ENCODE data around the gene CROCC2.
A peak's percentile ranks its signal among the peaks of the same experiment; 100 is the strongest.

Gene CROCC2

DNA sequence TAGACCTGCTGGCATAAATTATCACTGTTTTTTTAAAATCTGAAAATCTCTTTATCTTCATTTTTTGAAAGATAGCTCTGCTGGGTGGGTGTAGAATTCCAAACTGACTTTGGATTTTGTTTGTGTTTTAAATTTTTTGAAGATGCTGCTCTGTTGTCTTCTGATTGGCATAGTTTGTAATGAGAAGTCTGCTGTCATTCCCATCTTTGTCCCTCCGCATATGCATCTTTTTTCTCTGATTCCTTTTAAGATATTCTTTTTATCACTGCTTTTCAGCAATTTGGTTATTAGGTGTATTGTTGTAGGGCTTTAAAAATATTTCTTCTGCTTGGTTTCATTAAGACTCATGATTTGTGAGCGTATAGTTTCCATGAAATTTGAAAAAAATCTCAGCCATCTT, 99.4 kb downstream of the CROCC2 start:
- DNase-seq, result no peak

DNA sequence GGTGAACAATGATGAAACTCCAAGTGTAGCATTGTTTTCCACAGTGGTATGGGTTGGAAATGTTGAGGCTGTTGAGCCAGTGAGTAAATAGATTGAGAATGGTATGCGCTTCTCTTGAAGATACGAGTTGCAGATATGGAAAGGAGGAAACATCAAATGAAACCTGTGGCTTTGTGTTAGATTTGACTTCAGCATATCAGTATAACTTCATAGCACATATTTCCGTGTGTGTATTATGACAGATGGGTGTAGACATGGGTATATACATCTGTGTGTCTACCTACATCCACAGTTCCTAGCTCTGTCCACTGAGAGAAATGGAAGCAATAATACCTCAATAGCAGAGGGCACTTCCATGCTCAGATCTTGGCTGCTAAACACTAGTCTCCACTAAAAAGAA, 100.3 kb downstream of the CROCC2 start:
- no peak for DNase-seq

DNA sequence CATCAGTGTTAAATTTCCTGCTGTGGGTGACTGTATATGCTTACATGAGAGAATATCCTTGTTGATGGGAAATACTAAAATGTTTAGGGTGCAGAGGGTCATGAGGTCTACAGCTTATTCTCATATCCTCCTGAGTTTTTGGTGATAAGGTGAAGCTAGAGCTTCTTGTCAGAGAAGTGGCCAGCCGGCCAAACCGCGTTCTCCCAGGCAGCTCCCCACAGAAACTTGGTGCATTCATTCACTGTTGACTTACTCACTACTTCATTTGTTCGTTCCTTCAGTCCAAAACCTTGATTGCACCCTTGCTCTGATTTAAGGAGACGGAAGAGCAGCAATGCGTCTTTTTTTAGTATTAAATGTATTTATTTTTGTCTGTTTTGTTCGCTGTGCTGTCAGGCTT, 101.0 kb downstream of the CROCC2 start:
- DNase-seq, result no peak

DNA sequence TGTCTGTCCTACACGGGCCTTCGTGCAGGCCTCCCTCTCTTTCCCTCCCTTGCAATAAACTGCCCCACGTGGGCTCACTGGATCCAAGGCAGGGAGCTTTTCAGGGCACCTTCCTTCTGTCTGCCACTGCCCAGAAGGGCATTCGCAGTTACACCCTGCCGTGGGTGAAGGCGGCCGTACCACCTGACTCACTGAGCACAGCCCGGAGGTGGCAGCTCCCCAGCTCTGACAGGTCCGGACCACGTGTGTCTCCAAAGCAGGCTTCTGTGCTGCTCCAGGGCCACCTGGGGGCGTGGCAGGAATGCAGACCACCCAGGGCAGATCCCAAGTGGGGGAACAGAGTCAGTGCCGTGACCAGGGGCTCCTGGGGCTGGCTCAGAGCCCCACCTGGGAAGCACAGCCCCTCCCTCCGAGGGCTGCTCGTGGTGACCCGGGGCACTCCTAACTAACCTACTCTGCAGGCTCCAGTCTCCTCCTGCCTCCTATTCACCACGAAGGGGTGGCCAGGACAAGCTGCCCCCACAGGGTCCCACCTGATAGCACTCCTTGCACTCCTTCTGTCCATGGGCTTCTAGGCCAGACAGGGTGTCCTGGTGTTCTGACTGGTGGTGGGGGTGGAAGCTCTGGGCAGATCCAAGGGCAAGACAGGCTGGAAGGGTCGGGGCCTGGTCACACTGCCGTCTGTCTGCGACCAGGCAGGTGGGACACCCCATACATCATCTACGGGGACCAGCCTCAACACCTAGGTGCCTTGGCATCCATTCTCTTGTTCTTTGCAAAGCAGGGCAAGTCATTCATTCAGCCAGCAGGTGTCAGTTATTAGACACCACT, 102.0 kb downstream of the CROCC2 start:
- no peak for DNase-seq

DNA sequence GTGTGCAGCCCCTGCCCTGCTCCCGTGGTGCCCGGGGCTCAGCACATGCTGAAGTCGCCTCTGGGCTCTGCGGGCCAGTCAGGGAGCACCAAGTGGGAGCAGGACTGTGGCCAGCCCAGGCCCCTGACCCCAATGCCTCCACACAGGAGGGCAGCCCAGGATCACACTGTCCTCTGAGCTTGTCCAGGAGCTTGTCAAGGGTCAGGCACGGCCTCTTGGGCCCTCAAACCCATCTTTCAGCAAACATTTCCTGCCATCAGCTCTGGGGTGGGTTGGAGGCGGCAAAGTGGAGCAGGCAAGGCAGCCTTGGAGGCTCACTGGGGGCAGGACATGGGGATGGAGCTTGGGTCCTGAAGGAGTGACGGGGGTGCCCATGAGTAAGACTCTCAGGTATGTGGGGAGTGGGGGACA, 102.6 kb downstream of the CROCC2 start:
- DNase-seq, result no peak

DNA sequence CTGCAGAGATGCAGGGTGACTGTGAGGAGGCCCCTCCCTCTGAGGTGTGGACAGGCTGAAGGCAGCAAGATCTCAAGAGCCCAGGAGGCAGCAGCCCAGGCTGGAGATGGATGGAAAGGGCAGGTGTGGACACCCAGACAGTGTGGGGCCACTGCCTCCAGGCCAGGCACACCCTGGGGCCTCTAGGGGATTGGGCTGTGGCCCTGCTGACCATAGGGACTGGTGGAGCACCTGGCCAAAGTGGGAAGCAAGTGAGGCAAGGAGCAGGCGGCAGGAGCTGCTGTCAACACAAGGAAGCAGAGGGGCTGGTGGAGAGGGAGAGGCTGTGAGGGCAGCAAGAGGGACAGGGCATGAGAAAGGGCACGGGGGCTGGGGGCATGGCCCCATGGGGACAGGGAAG, 103.1 kb downstream of the CROCC2 start:
- DNase-seq, result no peak

DNA sequence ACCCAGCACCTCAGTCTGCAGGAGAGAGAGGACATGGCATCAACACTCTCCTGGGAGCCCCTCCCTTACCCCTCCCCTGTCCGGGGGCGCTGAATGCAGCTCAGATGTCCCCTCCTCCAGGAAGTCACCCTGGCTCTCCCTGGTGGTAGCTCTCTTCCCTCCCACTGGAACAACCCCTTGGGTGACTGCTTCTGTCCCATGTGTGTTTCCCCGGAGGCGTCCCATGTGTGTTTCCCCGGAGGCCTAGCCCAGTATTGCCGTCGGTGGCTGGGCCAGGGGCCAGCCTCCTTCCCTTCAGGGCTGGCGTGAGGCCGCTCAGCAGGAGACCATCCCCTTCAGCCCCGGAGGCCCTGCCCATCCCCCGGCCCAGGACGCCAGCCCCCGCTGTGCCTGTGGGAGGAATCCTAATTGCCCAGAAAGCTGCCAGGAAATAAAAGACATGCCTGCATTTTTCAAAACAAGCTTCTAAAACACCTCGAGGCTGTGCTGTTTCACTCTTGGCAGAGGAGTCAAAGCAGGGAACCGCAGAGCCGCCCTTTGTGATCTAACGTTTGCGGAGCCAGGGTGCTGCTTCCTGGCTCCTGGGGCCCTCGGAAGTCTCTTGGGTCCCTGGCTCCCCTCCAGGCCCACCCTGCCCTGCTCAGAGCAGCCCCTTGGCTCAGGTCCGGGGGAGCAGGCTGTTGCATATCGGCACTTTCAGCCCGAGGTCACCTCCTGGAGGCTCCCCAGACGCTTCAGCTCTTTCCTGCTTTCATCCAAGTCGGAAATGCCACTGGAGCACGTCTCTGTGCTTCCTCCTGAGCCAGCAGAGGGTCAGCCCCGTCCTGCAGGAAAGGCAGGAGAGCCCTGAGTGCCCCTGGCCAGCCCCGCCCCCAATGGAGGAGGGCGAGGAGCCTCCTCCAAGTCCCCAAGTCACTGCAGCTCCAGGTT, 103.7 kb downstream of the CROCC2 start:
- no peak for DNase-seq

DNA sequence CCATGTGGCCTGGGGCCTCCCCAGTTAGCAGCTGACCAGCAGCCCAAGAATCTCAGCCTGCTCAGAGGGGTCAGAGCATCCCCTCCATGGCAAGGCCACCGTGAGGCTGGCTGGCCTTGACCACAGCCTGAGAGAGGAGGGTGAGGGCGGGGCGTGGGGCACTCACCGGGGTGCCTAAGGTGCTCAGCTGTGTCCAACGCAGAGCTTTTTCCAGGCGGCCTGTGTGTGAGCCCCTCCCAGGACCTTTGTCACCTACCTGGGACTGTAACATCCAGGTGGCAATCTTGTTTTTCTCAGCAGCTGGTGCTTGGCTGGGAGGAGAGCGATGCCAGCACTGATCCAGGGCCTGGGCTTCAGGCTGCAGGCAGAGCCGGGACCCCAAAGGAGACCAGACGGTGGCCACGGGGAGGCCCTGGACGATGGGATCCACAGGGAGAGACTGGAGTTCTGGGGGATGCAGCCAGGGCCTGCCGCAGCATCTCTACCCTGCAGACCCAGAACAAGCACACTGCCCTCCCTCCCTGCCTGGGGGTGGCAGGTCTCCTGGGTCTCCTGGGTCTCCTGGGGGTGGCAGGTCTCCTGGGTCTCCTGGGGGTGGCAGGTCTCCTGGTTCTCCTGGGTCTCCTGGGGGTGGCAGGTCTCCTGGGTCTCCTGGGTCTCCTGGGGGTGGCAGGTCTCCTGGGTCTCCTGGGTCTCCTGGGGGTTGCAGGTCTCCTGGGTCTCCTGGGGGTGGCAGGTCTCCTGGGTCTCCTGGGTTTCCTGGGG, 104.6 kb downstream of the CROCC2 start:
- DNase-seq, result no peak

DNA sequence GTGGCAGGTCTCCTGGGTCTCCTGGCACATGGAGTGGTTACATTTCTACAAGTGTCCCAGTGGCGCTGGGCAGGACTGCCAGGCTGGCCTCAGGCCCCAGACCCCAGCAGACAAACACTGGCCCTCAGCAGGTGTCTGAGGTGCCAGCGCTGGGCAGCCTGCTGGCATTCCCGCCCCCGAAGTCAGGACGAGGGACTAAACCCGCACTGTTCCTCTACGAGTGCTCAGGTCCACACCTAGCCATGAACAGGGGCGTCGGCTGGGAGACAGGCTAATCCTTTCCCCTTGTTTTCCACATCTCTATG, 105.1 kb downstream of the CROCC2 start:
- no peak for DNase-seq

DNA sequence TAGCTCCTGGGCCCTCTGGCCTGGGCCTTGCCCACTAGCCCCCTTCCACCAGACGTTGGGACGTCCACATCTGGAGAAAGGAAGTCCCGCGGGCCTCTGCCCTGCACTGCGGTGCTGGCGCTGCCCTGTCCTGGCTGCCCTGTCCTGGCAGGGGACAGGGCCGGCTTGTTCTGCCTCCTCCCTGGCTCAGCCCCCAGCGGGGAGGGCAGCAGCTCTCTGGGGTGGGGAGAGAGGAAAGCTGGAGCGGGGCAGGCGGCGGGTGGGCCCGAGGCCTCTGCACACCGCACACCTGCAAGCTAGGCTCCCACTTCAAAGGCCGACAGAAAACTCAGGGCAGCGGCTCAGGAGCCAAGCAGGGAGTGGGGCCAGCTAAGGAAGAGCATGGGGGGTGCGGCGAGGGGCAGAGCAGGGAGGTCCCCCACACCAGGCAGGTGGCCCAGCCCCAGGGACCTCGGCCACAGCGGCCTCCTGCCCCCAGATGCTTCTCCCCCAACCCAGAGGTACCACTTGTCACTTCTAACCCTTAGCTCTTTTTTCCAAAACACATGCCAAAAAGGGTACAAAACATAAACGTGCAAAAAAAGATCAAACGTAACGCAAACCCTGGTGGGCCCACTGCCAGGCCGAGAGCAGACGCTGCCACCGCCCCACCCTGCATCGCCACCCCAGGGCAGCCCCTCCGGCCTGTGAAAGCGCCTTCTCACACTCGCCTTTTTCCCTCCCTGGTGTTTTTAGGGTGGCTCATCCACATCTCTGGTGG, 105.8 kb downstream of the CROCC2 start:
- DNase-seq, result no peak

DNA sequence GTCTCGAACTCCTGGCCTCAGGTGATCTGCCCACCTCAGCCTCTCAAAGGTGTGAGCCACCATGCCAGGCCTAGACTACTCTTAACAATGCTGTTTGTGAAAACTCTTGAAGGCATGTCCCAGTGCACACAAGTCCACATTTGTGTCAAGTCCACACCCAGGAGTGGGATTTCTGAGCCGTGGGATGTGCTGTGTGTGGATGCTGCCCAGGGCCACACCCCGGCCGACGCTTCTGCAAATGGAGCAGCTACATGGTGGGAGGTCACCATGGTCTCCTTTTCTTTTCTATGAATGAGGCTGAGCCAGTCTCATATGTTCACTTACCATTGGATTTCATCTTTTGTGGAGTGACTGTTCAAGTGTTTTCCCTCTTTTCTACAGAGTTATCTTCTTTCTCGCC, 108.1 kb downstream of the CROCC2 start:
- DNase-seq, result no peak

DNA sequence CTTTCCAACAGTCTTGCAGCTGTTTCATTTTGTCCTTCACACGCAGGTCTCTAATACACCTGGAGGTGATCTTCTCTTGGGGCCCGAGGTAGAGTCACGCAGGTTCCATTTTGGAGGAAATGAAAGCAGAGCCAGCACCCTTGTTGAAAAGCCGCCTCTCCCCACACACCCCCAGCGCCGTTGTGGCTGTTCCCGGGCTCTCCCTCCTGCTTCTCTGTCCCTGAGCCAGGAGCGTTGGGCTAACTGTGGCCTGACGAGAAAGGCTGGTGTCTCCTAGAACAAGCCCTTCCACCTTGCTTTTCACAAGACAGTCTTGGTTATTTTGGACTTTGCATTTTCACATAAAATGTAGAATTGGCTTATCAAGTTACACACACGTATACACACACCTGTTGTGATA, 108.6 kb downstream of the CROCC2 start:
- no peak for DNase-seq

DNA sequence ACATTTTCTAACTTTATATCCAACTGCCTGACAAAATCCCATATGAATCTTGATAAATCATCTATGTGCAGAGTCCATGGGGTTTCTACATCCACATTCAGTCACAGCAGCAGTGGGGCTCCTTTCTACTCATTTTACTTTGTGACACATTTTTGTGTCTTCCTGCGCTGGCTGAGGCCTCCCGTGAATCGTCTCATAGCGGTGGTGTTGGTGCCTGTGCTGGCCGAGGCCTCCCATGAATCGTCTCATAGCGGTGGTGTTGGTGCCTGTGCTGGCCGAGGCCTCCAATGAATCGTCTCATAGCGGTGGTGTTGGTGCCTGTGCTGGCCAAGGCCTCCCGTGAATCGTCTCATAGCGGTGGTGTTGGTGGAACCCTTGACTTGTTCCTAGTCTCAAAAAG, 109.3 kb downstream of the CROCC2 start:
- DNase-seq, result no peak

DNA sequence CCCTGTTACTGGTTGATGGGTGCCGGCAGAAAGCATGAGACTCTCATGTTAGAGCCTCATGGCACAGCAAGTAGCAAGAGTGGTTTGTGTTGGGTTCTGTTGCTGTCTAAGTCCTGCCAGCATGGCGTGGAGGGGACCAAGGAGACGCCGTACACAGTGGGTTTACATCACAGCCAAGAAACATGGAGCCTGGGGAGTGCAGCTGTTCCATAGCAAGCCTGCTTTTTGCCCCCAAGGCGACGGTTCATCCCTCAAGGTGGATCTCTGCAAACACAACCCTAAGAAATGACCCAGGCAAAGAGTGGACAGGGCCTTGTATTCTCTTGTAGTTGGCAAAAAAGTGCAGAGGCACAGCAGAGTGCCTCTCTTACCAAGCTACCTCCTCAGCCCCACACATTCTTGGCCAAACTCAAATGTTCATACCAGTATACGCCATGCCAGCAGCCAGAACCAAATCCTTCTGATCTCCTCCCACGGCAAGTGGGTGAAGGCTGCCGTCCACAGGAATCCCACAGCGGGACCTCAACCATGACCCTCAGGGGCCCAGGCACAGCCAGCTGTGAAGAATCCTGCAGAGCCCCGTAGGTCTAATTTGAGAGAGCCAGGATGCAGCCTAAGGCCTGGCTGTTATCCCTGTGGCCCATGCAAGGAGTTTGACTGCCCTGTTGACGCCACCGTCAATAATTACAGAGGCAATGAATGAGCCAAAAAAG, 111.2 kb downstream of the CROCC2 start:
- no peak for DNase-seq

DNA sequence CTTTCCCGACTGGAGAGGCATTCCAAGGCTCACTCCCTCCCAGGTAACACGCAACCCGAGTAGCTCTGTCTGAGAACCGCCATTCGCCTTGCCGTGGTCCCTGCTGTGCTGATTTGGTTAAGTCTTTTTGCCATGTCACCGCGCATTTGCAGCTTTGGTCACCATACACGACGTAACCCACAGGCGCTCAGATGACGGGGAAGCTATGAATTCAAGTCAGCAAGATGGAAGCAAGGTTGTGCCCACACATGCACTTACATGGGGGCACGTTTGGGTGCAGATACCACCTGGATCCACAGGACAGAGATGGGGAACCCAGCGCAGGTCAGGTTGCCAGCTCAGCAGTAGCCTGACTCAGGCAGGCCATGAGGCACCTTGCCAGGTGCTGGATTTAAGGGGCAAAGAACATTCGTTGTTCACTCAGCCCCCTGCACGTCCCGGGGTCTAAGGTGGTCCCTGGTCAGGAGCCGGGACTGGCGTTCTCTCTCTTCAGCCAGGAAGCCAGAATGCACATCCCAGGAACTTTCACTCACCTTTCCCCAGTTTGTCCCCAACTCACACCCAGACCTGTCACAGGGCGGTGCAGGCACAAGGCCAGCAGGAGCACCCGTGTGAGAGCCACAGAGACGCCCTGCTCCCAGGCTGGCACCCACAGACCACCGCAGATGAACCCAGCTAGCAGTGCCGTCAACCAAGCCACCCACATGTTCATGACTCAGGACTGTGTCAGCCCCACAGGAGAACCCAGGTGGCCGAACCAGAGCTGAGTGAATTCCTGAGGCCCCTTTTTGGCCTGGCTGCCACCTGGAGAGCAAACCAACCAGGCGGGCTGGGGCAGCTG, 112.1 kb downstream of the CROCC2 start:
- no peak for DNase-seq

DNA sequence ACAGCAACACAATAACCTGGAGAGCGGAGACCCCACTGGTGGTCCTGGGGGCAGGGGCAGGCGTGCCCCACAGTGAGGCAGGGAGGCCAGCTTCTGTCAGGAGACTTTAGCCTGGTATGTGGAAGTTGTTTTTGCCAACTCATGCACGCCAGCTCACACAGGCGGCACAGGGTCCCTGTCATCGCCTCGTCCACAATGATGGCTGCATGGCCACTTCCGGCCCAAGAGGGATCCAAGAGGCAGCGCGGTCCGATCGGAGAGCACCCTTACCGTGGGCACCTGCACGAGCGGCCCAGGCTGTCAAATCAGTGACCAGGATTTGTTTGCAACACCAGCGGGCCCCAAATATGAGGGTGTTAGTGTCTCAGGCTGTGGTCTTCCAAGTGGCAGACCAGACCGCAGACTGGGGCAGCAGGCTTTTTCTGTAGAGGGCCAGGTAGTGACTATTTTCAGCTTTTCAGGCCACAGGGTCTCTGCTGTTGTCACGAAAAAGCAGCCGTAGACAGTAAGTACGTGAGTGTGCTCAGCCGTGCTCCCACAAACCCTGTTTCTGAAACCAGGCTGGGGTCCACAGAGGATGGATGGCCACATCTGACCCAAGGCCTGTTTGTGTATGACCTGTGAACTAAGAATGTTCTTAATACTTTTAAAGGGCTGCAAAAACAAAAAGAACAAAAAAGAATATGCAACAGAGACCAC, 113.5 kb downstream of the CROCC2 start:
- DNase-seq, result no peak

DNA sequence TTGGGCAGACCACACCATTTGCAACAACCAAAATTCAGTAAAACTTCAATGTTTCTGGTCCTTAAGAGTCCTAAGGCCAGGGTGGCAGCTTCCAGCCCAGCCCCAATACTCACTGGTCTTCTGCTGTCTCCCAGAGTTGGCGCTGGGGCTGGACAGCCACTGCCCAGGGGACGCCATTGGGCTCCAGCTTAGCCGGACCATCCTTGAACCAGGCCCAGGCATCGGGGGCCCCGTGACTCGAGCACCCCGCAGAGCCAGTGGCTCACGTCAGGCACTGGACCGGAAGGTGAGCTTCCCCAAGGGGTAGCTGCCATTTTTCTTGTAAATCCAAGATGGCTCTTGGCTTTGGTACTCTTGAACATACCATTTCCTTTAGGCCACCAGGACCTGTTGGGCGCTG, 114.1 kb downstream of the CROCC2 start:
- DNase-seq, result no peak

DNA sequence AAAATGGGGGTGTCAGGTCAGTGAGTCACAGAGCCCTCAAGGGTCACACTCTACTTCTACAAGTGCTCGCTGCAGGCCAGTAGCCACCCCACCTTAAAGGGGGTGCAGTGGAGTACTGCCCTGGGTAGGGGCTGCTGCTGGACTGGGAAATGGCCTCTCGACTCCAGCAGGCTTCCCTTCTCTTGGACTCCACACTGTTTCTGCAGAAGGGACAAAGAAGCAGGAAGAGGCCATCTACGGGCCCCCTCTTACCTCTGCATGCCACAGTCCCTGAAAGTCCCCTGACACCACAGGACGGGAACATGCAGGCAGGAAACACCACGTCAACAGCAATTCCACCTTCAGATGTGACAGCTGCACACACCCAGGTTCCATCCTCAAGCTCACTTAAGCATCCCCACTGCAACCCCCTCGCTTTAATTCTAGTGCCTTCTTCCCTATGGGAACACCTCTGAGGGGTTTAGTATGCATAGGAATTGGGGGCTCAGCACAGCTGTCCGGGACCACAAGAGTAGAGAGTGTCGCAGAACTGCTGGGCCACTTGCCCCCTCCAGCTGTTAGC, 114.6 kb downstream of the CROCC2 start:
- no peak for DNase-seq

DNA sequence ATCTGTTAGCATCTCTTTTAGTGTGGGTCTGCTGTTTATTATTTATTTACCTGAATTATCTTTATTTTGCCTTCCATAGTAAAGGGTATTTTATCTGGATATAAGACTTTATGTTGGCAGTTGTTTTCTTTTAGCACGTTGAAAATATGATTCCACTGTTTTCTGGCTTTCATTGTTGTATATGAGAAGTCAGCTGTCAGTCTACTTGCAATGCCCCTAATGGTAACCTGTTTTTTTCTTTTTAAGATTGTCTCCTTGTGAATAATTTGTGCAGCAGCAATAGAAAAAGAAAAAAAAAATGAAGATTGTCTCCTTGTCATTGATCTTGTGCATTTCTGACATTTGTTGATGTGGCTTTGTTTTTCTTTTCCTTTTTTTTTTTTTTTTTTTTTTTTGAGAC, 119.5 kb downstream of the CROCC2 start:
- peak; percentile 16 for DNase-seq
